ENCODE measurements around the gene KERA.
A peak's percentile ranks its signal among the peaks of the same experiment; 100 is the strongest.
"Not testable (repeated sequence)": the region's sequence is repeated elsewhere in the genome, so short reads cannot be mapped to it uniquely, and the experiment has no call there.

KERA gene

GRCh38 chr12:91094032-91094662, 36.3 kb upstream of the KERA start:
- peaks cover 10% of the 10 kb centered on the region; the same call in 1 of the 2 replicates for H3K9me3 ChIP-seq (ENCODE audit: insufficient read depth, low read length)

GRCh38 chr12:91093341-91093740, 35.5 kb upstream of the KERA start:
- Histone ChIP-seq H3K4me3 (ENCODE audit: low read length) (no peak overlapping the region), H3K9ac (ENCODE audit: low read length) (no peak overlapping the region), H4K20me1 (ENCODE audit: insufficient read depth, low read length) (no peaks in the 10 kb centered on the region), H3K36me3 (replicated peaks; ENCODE audit: low read depth, low read length) (no peaks in the 10 kb centered on the region), H3K4me2 (ENCODE audit: low read length) (no peak overlapping the region), H2AFZ (ENCODE audit: low read depth, low read length) (no peak overlapping the region), H3K27ac (ENCODE audit: low read length) (no peak overlapping the region), H3K27me3 (ENCODE audit: low read depth, low read length) (no peaks in the 10 kb centered on the region), H3K79me2 (ENCODE audit: low read length) (no peaks in the 10 kb centered on the region), H3K4me1 (ENCODE audit: low read length) (peaks cover 10% of the 10 kb centered on the region; the same call in 1 of the 2 replicates), H3K9me3 (ENCODE audit: insufficient read depth, low read length) (peaks cover 12% of the 10 kb centered on the region; the same call in 1 of the 2 replicates)
- TF ChIP-seq CTCF (IDR thresholded peaks at IDR 0.05; ENCODE audit: low read depth, low read length) (no peak), EZH2phosphoT487 (IDR thresholded peaks at IDR 0.05; ENCODE audit: low read depth) (no peak)

More at GRCh38 chr12:91094032-91094662, 36.3 kb upstream of the KERA start:
- H3K36me3 ChIP-seq (replicated peaks; ENCODE audit: low read depth, low read length), result no peaks in the 10 kb centered on the region
- H2AFZ ChIP-seq (ENCODE audit: low read depth, low read length), result peak overlapping the region; percentile 7; the same call in 1 of the 2 replicates
- no peak overlapping the region for H3K9ac ChIP-seq (ENCODE audit: low read length)
- H3K4me3 ChIP-seq (ENCODE audit: low read length), result no peak overlapping the region
- peaks cover 11% of the 10 kb centered on the region; the same call in 1 of the 2 replicates for H3K4me1 ChIP-seq (ENCODE audit: low read length)
- no peaks in the 10 kb centered on the region for H4K20me1 ChIP-seq (ENCODE audit: insufficient read depth, low read length)
- H3K79me2 ChIP-seq (ENCODE audit: low read length), result no peaks in the 10 kb centered on the region
- TF ChIP-seq EZH2phosphoT487 (IDR thresholded peaks at IDR 0.05; ENCODE audit: low read depth) (no peak), CTCF (IDR thresholded peaks at IDR 0.05; ENCODE audit: low read depth, low read length) (no peak)
- no peak overlapping the region for H3K27ac ChIP-seq (ENCODE audit: low read length)
- no peaks in the 10 kb centered on the region for H3K27me3 ChIP-seq (ENCODE audit: low read depth, low read length)
- peak overlapping the region; percentile 41; the same call in 1 of the 2 replicates for H3K4me2 ChIP-seq (ENCODE audit: low read length)

GRCh38 chr12:91091916-91092715, 34.3 kb upstream of the KERA start:
- Histone ChIP-seq H3K27me3 (ENCODE audit: low read depth, low read length) (no peaks in the 10 kb centered on the region), H3K9me3 (ENCODE audit: insufficient read depth, low read length) (peaks cover 12% of the 10 kb centered on the region; the same call in 1 of the 2 replicates), H3K4me3 (ENCODE audit: low read length) (no peak overlapping the region), H3K27ac (ENCODE audit: low read length) (no peak overlapping the region), H3K4me2 (ENCODE audit: low read length) (no peak overlapping the region), H3K36me3 (replicated peaks; ENCODE audit: low read depth, low read length) (no peaks in the 10 kb centered on the region), H3K79me2 (ENCODE audit: low read length) (no peaks in the 10 kb centered on the region), H2AFZ (ENCODE audit: low read depth, low read length) (no peak overlapping the region), H3K9ac (ENCODE audit: low read length) (no peak overlapping the region), H3K4me1 (ENCODE audit: low read length) (peaks cover 6% of the 10 kb centered on the region; the same call in 1 of the 2 replicates), H4K20me1 (ENCODE audit: insufficient read depth, low read length) (no peaks in the 10 kb centered on the region)
- TF ChIP-seq EZH2phosphoT487 (IDR thresholded peaks at IDR 0.05; ENCODE audit: low read depth) (no peak), CTCF (IDR thresholded peaks at IDR 0.05; ENCODE audit: low read depth, low read length) (no peak)

DNA sequence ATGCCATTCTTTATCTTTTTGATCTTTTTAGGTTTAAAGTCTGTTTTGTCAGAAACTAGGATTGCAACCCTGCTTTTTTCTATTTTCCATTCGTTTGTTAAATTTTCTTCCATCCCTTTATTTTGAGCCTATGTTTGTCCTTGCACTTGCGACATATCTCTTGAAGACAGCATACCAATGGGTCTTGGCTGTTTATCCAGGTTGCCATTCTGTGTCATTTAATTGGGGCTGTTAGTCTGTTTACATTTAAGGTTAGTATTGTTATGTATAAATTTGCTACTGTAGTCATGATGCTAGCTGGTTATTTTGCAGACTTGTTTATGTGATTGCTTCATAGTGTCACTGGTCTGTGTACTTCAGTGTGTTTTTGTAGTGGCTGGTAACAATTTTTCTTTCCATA, 32.1 kb upstream of the KERA start:
- not testable (repeated sequence) for H3K27ac ChIP-seq (ENCODE audit: low read length); H3K4me1 ChIP-seq (ENCODE audit: low read length); H3K4me3 ChIP-seq (ENCODE audit: low read length); H3K9ac ChIP-seq (ENCODE audit: low read length); H3K79me2 ChIP-seq (ENCODE audit: low read length); H3K36me3 ChIP-seq (replicated peaks; ENCODE audit: low read depth, low read length); H3K4me2 ChIP-seq (ENCODE audit: low read length); H2AFZ ChIP-seq (ENCODE audit: low read depth, low read length); H4K20me1 ChIP-seq (ENCODE audit: insufficient read depth, low read length); H3K27me3 ChIP-seq (ENCODE audit: low read depth, low read length)
- peaks cover 12% of the 10 kb centered on the region; the same call in 1 of the 2 replicates for H3K9me3 ChIP-seq (ENCODE audit: insufficient read depth, low read length)
